PFSK-1 (cell line): Measurements from ENCODE around the gene MT1X.

Experiments used
- FOXP2 ChIP-seq: optimal IDR thresholded peaks from 2 replicates; pipeline ENCODE3; 2011; ENCODE audit warnings: borderline replicate concordance, control low read depth, inconsistent platforms; ENCODE audit not compliant: insufficient read depth; ENCODE audit errors: extremely low read length, extremely low read depth
- POLR2AphosphoS5 ChIP-seq: IDR thresholded peaks from 2 replicates; pipeline ENCODE4 v1.6.1; 2012; ENCODE audit warnings: low read depth, mild to moderate bottlenecking, control low read depth, low read length, moderate library complexity
- REST ChIP-seq, 2 experiments: IDR thresholded peaks; 2 replicates each; pipeline versions ENCODE4 v1.6.1 to v1.8.0; 2011 to 2012; ENCODE audit warnings: low read depth in 2 of 2, low read length in 2 of 2, control low read depth in 1 of 2, inconsistent platforms in 1 of 2, mild to moderate bottlenecking in 1 of 2, moderate library complexity in 1 of 2; ENCODE audit not compliant: insufficient read depth in 1 of 2
- SIN3A ChIP-seq: IDR thresholded peaks from 2 replicates; pipeline ENCODE4 v1.6.1; 2012; ENCODE audit warnings: mild to moderate bottlenecking, low read length, moderate library complexity, borderline replicate concordance; ENCODE audit not compliant: insufficient read depth
- TAF1 ChIP-seq: IDR thresholded peaks from 2 replicates; pipeline ENCODE4 v1.6.1; 2012; ENCODE audit warnings: low read length, control low read depth, borderline replicate concordance; ENCODE audit not compliant: insufficient read depth

MT1X gene

GRCh38 chr16:56690420-56691122 is 8.3 kb downstream of the MT1X start:
- TF ChIP-seq TAF1 (no peak), SIN3A (no peak), REST (IDR thresholded peaks at IDR 0.05; ENCODE audit: insufficient read depth in 1 of 2, low read depth in 2 of 2, low read length in 2 of 2) (no peak)

- TF ChIP-seq FOXP2 (no peak), TAF1 (no peak), SIN3A (no peak), REST (IDR thresholded peaks at IDR 0.05; ENCODE audit: insufficient read depth in 1 of 2, low read depth in 2 of 2, low read length in 2 of 2) (no peak), POLR2AphosphoS5 (no peak)
These were observed 9.6 kb downstream of the MT1X start for GRCh38 chr16:56691885-56692284.

GRCh38 chr16:56695246-56695645 is 13.0 kb downstream of the MT1X start:
- TF ChIP-seq TAF1 (no peak), REST (IDR thresholded peaks at IDR 0.05; ENCODE audit: insufficient read depth in 1 of 2, low read depth in 2 of 2, low read length in 2 of 2) (no peak), FOXP2 (no peak), POLR2AphosphoS5 (no peak)

GRCh38 chr16:56697456-56698155 is 15.3 kb downstream of the MT1X start:
- TF ChIP-seq SIN3A (no peak), FOXP2 (no peak), REST (IDR thresholded peaks at IDR 0.05; ENCODE audit: insufficient read depth in 1 of 2, low read depth in 2 of 2, low read length in 2 of 2) (no peak), TAF1 (no peak), POLR2AphosphoS5 (no peak)

GRCh38 chr16:56700195-56700594 is 17.9 kb downstream of the MT1X start:
- TF ChIP-seq TAF1 (no peak), POLR2AphosphoS5 (no peak), SIN3A (no peak), FOXP2 (no peak), REST (IDR thresholded peaks at IDR 0.05; ENCODE audit: insufficient read depth in 1 of 2, low read depth in 2 of 2, low read length in 2 of 2) (no peak)
